ENCODE measurements around the gene UBR4. TPM values are rescaled to one million over a fixed set of nuclear protein-coding genes. Genes with fewer than 3 reads are reported as not detected.

UBR4 gene
- total RNA-seq, 1 experiment from 2014 or later = 60.6 TPM

DNA sequence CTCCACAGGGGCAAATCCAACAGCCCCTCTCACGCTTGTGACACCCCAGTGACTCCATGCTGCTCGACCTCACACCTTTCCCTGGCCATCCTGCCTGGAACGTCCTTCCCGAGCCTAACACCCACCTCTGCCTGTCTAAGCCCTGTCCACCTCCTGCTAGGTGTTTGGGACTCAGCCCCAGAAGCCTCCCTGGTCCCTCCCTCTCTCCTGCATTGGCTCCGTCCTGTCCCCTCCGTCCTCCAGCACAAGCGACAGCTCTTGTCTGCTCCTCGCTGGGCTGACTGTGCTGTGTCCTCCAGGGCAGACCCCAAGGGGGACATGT, 151.6 kb downstream of the UBR4 start:
- DNase-seq (ENCODE audit: low read depth in 1 of 2, low spot score in 2 of 2) = no peak
- Histone ChIP-seq H3K36me3 (no peaks in the 10 kb centered on the region), H3K27me3 (replicated peaks) (no peaks in the 10 kb centered on the region), H3K27ac (no peak overlapping the region), H3K4me1 (replicated peaks) (no peaks in the 10 kb centered on the region), H3K4me3 (no peak overlapping the region), H3K9me3 (replicated peaks) (no peaks in the 10 kb centered on the region)

DNA sequence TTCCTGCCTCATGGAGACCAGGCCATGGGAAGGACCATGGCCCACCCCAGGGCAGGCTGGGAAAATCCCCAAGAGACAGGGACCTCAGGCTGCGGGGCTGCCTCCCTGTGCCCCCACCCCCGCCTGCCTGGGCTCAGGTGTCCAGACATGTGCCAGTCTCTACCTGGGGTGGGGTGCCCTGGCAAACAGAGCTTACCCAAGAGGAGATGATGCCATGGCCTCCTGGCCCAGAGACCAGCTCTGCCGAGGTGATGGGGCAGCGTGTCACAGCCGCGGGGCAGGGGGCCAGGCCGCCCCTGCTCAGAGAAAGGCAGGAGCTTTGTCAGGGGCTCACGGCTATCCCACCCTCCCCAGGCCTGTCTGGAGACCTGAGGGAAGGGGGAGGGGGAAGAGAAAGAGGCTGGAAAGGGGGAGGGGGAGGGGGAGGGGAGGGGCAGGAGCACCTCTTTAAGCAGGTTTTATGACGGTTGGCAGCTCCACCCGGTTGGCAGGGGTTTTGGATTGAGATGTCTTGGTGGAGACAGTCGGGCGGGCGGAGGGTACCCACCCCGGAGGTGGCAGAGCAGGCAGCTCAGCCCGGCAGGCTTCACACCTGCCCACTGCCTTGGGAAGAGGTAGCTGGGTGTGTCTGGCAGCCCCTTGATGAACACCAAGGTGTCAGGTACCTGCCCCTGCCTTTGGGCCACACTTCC, 152.1 kb downstream of the UBR4 start:
- Histone ChIP-seq H3K27ac (no peak overlapping the region), H3K9me3 (replicated peaks) (no peaks in the 10 kb centered on the region), H3K27me3 (replicated peaks) (no peaks in the 10 kb centered on the region), H3K4me3 (no peak overlapping the region), H3K36me3 (no peaks in the 10 kb centered on the region), H3K4me1 (replicated peaks) (no peaks in the 10 kb centered on the region; the same call in 1 of the 2 replicates)
- no peak for DNase-seq (ENCODE audit: low read depth in 1 of 2, low spot score in 2 of 2)

DNA sequence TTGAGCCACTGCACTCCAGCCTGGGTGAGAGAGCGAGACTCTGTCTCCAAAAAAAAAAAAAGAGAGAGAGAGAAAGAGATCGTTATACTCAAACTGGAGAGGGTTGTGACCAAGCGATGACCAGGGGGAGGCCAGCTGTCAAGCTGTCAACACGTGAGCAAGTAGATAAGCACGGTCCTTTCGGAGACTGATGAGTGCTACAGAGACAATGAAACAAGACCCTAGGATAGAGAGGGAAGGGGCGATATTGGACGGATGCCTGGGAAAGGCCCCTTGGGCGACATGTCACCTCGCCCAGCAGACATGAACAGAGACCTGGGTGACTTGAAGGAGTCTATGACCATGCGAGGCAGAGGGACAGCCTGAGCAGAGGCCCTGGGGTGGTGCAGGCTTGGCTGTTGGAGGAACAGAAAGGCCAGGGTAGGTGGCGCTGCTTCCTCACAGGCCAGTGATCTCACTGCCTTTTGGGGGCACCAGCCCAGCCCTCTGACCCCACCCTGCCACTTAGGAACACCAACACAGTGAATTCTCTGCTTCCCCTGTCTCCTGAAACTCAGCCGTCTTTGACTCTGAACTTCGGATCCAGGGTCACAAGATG, 152.8 kb downstream of the UBR4 start:
- peaks cover 6% of the 10 kb centered on the region for H3K4me1 ChIP-seq (replicated peaks)
- H3K4me3 ChIP-seq = no peak overlapping the region
- H3K27me3 ChIP-seq (replicated peaks) = no peaks in the 10 kb centered on the region

DNA sequence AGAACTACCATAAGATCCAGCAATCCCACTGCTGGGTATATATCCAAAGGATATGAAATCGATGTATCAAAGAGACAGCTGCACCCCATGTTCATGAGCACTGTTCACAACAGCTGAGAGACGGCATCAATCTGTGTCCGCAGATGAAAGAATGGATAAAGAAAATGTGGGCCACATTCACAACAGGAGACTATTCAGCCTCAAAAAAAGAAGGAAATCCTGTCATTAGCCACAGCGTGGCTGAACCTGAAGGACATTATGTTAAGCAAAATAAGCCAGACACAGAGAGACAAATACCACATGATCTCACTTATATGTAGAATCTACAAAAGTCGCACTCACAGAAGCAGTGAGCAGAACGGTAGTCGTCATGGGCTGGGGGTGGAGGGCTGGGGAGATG, 154.4 kb downstream of the UBR4 start:
- DNase-seq (ENCODE audit: low read depth in 1 of 2, low spot score in 2 of 2) = no peak
- no peaks in the 10 kb centered on the region for H3K27me3 ChIP-seq (replicated peaks)
- no peaks in the 10 kb centered on the region for H3K36me3 ChIP-seq
- peaks cover 14% of the 10 kb centered on the region for H3K4me1 ChIP-seq (replicated peaks)
- no peaks in the 10 kb centered on the region for H3K9me3 ChIP-seq (replicated peaks)
- no peak overlapping the region for H3K4me3 ChIP-seq
- H3K27ac ChIP-seq = no peak overlapping the region

More for the DNA sequence above, 152.8 kb downstream of the UBR4 start:
- Histone ChIP-seq H3K27ac (no peak overlapping the region), H3K9me3 (replicated peaks) (no peaks in the 10 kb centered on the region), H3K36me3 (no peaks in the 10 kb centered on the region)
- DNase-seq (ENCODE audit: low read depth in 1 of 2, low spot score in 2 of 2) = no peak

DNA sequence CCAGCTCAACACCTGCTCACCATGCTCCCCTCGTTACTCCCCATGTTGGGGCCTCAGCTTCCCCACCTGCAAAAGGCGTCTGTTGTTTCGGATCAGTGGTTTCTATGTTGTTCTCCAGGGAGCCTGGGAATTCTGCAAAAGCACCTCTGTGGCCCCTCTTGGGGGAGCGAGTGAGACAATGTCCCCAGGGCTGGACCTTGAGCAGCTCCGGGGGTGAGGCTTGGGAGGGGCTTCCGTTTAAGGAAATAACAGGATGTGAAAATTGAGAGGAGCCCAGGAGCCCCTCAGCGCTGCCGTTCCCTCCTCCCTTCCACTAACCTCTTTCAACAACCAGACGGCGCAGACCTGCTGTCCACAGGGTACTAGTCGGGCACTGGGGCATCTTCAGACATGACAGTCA, 155.1 kb downstream of the UBR4 start:
- H3K9me3 ChIP-seq (replicated peaks) = no peaks in the 10 kb centered on the region
- no peak overlapping the region for H3K27ac ChIP-seq
- no peaks in the 10 kb centered on the region for H3K36me3 ChIP-seq
- no peak overlapping the region for H3K4me3 ChIP-seq
- no peaks in the 10 kb centered on the region for H3K27me3 ChIP-seq (replicated peaks)
- H3K4me1 ChIP-seq (replicated peaks) = peaks cover 14% of the 10 kb centered on the region
- no peak for DNase-seq (ENCODE audit: low read depth in 1 of 2, low spot score in 2 of 2)

DNA sequence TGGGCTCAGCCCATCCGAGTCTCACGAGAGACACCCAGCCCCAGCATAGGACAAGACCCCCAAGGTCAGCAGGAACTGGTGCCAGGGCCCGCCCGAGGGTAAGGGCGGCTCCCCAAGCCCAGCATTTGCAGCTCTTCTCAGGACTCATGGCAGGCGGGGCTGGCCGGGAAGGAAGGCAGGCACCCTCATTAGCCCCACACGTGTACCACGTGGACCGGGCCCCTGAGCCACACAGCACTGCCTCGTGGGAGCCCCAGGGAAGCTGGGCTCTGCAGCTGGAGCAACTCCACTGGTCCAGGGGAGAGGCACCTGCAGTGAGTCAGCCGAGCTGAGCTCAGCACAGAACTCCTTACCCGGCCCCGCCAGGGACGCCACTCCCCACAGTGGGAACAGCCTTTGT, 155.8 kb downstream of the UBR4 start:
- no peak for DNase-seq (ENCODE audit: low read depth in 1 of 2, low spot score in 2 of 2)
- peaks cover 14% of the 10 kb centered on the region for H3K4me1 ChIP-seq (replicated peaks)

DNA sequence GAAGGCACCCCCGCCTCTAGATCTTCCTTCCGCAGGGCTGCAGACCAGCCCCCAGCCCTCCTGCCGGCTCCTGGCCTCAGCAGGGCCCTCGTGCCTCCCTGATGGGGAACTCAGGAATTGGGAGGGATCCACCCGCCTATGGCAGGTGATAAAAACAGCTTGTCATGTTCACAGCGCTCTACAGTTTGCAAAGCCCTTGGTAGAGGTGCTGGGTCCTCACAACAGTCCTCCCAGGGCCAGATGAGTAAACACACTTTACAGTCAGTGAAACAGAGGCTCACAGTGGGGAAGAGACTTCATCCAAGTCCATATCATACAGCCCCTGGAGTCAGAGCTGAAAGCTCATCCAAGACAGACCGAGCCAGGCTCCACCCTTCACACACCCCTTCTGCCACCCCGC, 156.6 kb downstream of the UBR4 start:
- Histone ChIP-seq H3K4me1 (replicated peaks) (peaks cover 14% of the 10 kb centered on the region), H3K27me3 (replicated peaks) (no peaks in the 10 kb centered on the region), H3K27ac (no peak overlapping the region), H3K9me3 (replicated peaks) (no peaks in the 10 kb centered on the region), H3K36me3 (no peaks in the 10 kb centered on the region), H3K4me3 (no peak overlapping the region)
- no peak for DNase-seq (ENCODE audit: low read depth in 1 of 2, low spot score in 2 of 2)

More for the DNA sequence above, 155.8 kb downstream of the UBR4 start:
- H3K27me3 ChIP-seq (replicated peaks) = no peaks in the 10 kb centered on the region
- no peaks in the 10 kb centered on the region for H3K9me3 ChIP-seq (replicated peaks)
- H3K27ac ChIP-seq = no peak overlapping the region
- H3K4me3 ChIP-seq = no peak overlapping the region
- H3K36me3 ChIP-seq = no peaks in the 10 kb centered on the region

DNA sequence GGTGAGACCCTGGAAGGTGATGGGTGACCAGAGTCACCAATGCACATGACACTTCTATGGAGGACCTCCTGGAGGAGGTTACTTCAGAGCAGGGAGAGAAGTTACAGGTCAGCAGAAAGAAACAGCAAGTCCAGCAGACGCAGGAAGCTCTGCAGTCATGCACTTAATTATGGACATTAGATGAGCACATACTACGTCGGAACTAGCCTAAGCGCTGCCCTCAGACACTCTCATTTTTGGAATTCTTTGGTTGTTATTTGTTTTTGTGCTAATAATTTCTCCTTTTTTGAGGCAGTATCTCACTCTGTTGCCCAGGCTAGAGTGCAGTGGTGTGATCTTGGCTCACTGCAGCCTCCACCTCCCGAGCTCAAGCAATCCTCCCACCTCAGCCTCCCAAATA, 160.3 kb downstream of the UBR4 start:
- H3K4me1 ChIP-seq (replicated peaks) = peaks cover 29% of the 10 kb centered on the region
- no peaks in the 10 kb centered on the region for H3K27me3 ChIP-seq (replicated peaks)
- no peak for DNase-seq (ENCODE audit: low read depth in 1 of 2, low spot score in 2 of 2)
- H3K9me3 ChIP-seq (replicated peaks) = no peaks in the 10 kb centered on the region
- no peak overlapping the region for H3K4me3 ChIP-seq
- no peaks in the 10 kb centered on the region for H3K36me3 ChIP-seq
- no peak overlapping the region for H3K27ac ChIP-seq

DNA sequence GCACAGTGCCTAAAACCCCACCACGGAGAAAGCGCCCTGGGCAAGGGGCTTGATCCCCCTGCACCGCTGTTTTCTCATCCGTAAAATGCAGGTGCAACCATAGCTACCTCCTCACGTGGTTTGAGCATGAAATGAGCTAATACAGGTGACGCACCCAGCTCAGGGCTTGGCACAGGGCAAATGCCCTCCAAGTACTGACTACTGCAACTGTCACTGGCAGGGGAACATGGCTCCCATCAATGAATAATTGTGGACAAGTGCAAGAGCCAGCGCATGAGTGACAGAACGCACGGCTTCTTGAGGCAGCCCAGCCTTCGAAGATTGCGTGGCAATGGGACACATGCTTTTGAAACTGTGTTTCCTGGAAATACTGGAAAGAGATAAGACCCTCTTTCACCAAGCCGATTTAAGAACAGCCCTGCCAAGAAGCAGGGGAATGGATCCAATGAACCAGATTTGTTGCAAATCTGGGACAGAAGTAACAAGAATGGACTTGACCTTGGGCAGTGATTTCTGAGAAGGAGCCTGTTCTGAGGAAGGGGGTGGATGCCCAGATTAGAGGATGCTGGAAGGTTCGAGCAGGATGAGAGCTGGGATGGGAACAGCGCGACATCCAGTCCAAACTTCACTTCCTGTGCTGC, 160.8 kb downstream of the UBR4 start:
- Histone ChIP-seq H3K36me3 (no peaks in the 10 kb centered on the region), H3K9me3 (replicated peaks) (no peaks in the 10 kb centered on the region), H3K27ac (no peak overlapping the region), H3K4me3 (no peak overlapping the region), H3K27me3 (replicated peaks) (no peaks in the 10 kb centered on the region), H3K4me1 (replicated peaks) (peaks cover 29% of the 10 kb centered on the region)
- no peak for DNase-seq (ENCODE audit: low read depth in 1 of 2, low spot score in 2 of 2)

DNA sequence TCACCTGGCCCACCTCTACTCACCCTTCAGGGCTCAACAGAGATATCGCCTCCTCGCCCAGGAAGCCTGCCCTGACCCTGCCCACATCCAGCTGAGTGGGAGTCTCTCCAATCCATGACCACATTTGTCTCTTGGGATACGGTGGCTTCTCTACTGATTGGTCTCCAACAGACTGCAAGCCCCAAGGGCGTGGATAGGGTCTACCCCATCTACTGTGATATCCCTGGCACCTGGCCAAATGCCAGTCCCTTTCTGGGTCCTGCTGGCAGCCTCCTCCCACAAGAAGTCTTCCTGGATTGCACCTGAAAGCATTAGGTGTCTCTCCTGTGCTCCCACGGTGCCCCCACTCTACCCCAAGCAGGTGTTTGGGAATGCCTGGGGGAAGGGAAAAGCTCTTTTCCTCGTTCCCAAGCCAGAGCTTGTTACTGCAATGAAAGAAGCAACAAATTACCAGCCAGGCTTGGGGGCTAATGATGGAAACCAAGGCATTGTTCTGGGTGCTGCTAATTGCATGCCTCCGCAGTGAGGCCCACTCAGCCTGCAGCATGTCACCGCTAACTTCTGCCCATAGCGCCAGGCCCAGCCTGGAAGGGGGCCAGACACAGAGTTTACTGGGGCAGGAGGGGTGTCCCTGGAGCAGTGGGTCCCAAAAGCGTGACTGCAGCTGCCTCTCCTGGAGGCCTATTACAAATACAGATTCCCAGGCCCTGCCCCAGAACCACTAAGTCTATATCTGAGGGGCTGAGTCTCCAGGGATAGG, 162.9 kb downstream of the UBR4 start:
- H3K4me1 ChIP-seq (replicated peaks) = peaks cover 22% of the 10 kb centered on the region
- no peak overlapping the region for H3K27ac ChIP-seq
- no peak overlapping the region for H3K4me3 ChIP-seq
- no peaks in the 10 kb centered on the region for H3K9me3 ChIP-seq (replicated peaks)
- no peaks in the 10 kb centered on the region for H3K36me3 ChIP-seq
- no peak for DNase-seq (ENCODE audit: low read depth in 1 of 2, low spot score in 2 of 2)
- no peaks in the 10 kb centered on the region for H3K27me3 ChIP-seq (replicated peaks)

DNA sequence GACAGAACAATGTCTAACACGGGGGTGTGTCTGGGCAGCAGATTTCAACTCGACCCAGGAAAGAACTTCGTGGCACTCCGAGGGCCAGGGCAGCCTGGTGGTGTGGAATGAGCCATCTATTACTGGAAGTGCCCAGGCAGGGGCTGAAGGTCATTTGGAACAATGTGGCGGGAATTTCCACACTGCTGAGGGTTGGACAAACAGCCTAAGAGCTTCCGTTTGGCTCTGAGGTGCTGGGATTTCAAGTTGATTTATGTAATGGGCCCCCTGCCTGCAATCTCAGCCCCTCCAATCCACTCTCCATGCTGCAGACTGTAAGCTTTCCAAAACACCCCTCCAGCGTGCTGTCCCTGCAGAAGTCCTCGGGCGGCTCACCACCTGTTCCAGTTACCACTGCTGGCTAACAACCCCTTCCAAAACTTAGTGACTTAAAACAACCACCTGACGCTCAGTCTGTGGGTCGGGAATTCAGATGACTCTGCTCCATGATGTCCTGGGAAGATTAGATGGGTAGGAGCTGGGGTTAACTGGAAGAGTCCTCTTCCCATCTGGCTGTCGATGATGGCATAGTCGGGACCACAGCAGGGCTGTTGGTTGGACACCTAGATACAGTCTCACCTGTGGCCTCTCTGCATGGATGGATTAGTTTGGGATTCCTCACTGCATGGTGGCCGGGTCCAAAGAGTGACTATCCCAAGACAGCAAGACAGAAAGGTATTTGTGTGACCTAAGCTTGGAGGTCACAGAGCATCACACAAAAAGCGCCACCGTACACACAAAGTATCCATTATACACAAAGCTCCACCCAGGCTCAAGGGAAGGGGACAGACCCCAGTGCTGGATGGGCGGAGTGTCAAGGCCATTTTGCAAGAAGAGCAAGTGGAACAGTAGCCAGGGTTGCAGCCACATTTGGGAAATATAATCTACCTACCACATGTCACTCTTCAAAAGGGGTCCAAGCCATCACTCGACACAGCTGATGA, 163.9 kb downstream of the UBR4 start:
- Histone ChIP-seq H3K27me3 (replicated peaks) (no peaks in the 10 kb centered on the region), H3K36me3 (no peaks in the 10 kb centered on the region), H3K4me3 (no peak overlapping the region), H3K9me3 (replicated peaks) (no peaks in the 10 kb centered on the region), H3K4me1 (replicated peaks) (peaks cover 16% of the 10 kb centered on the region), H3K27ac (no peak overlapping the region)
- DNase-seq (ENCODE audit: low read depth in 1 of 2, low spot score in 2 of 2) = no peak

DNA sequence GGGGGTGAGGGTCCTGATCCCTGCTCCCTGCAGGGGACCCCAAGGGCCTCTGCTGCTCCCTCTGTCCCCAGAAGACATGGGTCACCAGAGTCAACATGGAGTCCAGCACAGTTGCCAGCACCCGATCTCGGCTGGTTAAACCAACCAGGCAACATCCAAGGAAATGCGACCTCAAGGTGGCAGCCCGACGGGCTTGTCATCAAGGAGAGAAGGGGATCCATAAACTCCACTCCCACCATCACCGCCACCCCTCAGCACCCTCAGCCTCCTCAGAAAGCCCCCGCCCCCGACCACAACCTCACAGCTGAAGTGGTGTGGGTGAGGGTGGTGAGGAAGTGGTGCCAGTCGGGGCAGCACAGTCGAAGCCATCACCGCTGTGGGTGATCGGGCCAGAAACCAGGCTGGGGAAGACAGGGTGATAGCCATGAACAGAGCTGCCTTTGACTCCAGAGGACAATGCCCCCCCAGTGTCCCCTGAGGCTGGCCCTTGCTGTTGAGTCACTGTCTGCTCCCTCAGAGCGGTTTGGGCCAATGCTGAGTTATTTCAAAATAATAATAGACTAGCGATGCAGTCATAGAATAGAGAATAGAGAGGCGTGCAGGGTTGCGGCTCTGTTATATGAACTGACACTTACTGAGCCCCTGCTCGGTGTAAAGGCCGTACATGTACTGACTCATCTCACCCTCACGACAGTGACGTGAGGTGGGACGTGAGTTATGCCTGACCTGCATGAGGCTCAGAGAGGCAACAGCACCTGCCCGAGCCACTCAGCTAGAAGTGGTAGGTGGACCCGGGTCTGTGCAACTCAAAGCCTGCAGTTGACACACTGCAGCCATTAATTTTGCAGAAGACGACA, 164.9 kb downstream of the UBR4 start:
- no peak overlapping the region for H3K4me3 ChIP-seq
- H3K36me3 ChIP-seq = no peaks in the 10 kb centered on the region
- no peaks in the 10 kb centered on the region for H3K9me3 ChIP-seq (replicated peaks)
- H3K27me3 ChIP-seq (replicated peaks) = no peaks in the 10 kb centered on the region
- H3K27ac ChIP-seq = no peak overlapping the region
- peak; percentile 33 to 65 for DNase-seq (ENCODE audit: low read depth in 1 of 2, low spot score in 2 of 2)
- H3K4me1 ChIP-seq (replicated peaks) = peaks cover 16% of the 10 kb centered on the region
